Lung (tissue), 4 donors: ENCODE data around the gene LARP1B. TPM values are rescaled to one million over a fixed set of nuclear protein-coding genes. Genes with fewer than 3 reads are reported as not detected.

ENCODE experiments used
- polyA plus RNA-seq, 2 donors: library from polyadenylated mRNA; stranded (reverse); fragments of 200-250 nt; gene quantifications; one replicate each; pipeline ENCODE4 v1.2.1, GENCODE V29; 2013
- total RNA-seq, 2 donors: library from RNA; depleted of rRNA in 1 of 2; stranded (reverse); fragments of >200 nt in 1 of 2; gene quantifications; one replicate each; pipeline ENCODE4 v1.2.1, GENCODE V29; 2014 to 2021
- donor health status: Bipolar disorder and iron deficiency.
- donor health status: healthy.
- donor health status: DM: yes; HTN: yes; CAD: no.

LARP1B gene
- total and polyA plus RNA-seq, 4 donors, result 10.6 to 27.9 (median 15.0) TPM

Other genes starting within 250 kb of the LARP1B start
- 10 to 100 TPM in 1 of 2 donors, 1 to 10 TPM in 1; 2.4 to 13.3 TPM for gene PLK4, start 180.4 kb upstream of the LARP1B start, total RNA-seq
- gene PLK4, start 180.4 kb upstream of the LARP1B start, polyA plus RNA-seq, result 1 to 10 TPM; 1.2 to 1.3 TPM
- 10 to 100 TPM; 17.6 to 40.6 TPM for gene MFSD8, start 96.1 kb upstream of the LARP1B start, total RNA-seq
- gene MFSD8, start 96.1 kb upstream of the LARP1B start, polyA plus RNA-seq, result 10 to 100 TPM in 1 of 2 donors, 1 to 10 TPM in 1; 7.2 to 18.1 TPM
- gene ABHD18, start 95.9 kb upstream of the LARP1B start, total RNA-seq, result 10 to 100 TPM; 10.1 to 16.4 TPM
- gene ABHD18, start 95.9 kb upstream of the LARP1B start, polyA plus RNA-seq, result 1 to 10 TPM; 4.3 to 4.5 TPM
- 10 to 100 TPM; 43.9 to 71.6 TPM for gene PGRMC2, start 226.5 kb downstream of the LARP1B start, total RNA-seq
- 10 to 100 TPM; 25.8 to 26.8 TPM for gene PGRMC2, start 226.5 kb downstream of the LARP1B start, polyA plus RNA-seq